ENCODE data around the gene MLX.

DNA sequence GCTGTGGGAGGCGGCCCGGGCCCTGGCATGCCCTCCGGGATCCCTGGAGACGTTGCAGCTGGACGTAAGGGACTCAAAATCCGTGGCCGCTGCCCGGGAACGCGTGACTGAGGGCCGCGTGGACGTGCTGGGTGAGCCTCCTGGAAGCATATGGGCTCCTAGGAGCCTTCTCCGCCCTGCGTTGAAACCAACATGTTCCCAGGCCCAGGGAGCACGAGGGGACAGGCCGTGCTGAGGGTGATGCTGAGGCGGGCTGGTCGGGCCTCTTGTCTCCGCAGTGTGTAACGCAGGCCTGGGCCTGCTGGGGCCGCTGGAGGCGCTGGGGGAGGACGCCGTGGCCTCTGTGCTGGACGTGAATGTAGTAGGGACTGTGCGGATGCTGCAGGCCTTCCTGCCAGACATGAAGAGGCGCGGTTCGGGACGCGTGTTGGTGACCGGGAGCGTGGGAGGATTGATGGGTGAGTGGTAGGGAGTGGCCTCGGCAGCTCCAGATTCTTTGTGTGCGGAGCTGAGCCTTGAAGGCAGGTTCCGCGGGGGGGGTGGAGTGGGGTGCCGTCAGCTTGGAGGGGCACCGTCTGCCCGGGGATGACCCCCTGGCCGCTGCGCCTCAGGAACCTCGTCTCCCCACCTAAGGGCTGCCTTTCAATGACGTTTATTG lies 13.6 kb upstream of the MLX start:
- no peak for TF ChIP-seq POLR2A (IDR thresholded peaks at IDR 0.05)
- peak in 1 of 3 donors; percentile 40 for TF ChIP-seq POLR2AphosphoS5 (IDR thresholded peaks at IDR 0.05)
- TF ChIP-seq, protein P1, sequence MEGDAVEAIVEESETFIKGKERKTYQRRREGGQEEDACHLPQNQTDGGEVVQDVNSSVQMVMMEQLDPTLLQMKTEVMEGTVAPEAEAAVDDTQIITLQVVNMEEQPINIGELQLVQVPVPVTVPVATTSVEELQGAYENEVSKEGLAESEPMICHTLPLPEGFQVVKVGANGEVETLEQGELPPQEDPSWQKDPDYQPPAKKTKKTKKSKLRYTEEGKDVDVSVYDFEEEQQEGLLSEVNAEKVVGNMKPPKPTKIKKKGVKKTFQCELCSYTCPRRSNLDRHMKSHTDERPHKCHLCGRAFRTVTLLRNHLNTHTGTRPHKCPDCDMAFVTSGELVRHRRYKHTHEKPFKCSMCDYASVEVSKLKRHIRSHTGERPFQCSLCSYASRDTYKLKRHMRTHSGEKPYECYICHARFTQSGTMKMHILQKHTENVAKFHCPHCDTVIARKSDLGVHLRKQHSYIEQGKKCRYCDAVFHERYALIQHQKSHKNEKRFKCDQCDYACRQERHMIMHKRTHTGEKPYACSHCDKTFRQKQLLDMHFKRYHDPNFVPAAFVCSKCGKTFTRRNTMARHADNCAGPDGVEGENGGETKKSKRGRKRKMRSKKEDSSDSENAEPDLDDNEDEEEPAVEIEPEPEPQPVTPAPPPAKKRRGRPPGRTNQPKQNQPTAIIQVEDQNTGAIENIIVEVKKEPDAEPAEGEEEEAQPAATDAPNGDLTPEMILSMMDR (IDR thresholded peaks at IDR 0.05 in 8 of 11, conservative IDR thresholded peaks at IDR 0.05 in 3 of 11): no peak
